T-cell (primary cell): Measurements from ENCODE around the gene CLK1. TPM values are rescaled to one million over a fixed set of nuclear protein-coding genes. Genes with fewer than 3 reads are reported as not detected.

Source experiments
- ATAC-seq, 4 experiments: fragments of 200-7000 bp in 3 of 4; fragments of 150-1000 bp in 1 of 4; cut with Tn5 transposase; replicated peaks in 1 of 4; 1 replicate in 3 of 4; 2 replicates in 1 of 4; pipeline ENCODE4 v1.10.0; 2021; ENCODE audit warnings: moderate library complexity in 3 of 4, mild to moderate bottlenecking in 2 of 4, moderate number of reproducible peaks in 1 of 4
- CTCF ChIA-PET, 2 donors: fragments of 300-600 bp; sonication (Branson Sonifier 250); formaldehyde crosslinking; loops; one replicate each; lab custom pipeline; 2022; ENCODE audit warnings: antibody characterized with exemption in 2 of 2; lab: Charles Lee
- POLR2A ChIA-PET, 2 donors: fragments of 300-600 bp; sonication (Branson Sonifier 250); formaldehyde crosslinking; loops; one replicate each; lab custom pipeline; 2022; ENCODE audit warnings: antibody characterized with exemption in 2 of 2; lab: Charles Lee
- DNase-seq, 35 experiments: peaks; one replicate each; pipeline versions ENCODE4 v3.0.0 to v3.0.0-alpha.2; 2013 to 2023
- H3K27ac ChIP-seq: one replicate; pipeline ENCODE4 v1.5.1; 2013; ENCODE audit warnings: low read length
- H3K27me3 ChIP-seq, 2 experiments: replicated peaks in 1 of 2; 1 replicate in 1 of 2; 2 replicates in 1 of 2; pipeline versions ENCODE4 v1.6.1 to v1.7.0; 2013; ENCODE audit warnings: low read length in 1 of 2, mixed read lengths in 1 of 2; ENCODE audit not compliant: control insufficient read depth in 2 of 2, insufficient read depth in 2 of 2; ENCODE audit errors: extremely low read depth in 1 of 2
- H3K36me3 ChIP-seq, 2 donors: 1 replicate in 1 of 2; 2 replicates in 1 of 2; pipeline versions ENCODE4 v1.6.1 to v1.7.0; 2013; ENCODE audit warnings: low read length in 1 of 2; ENCODE audit not compliant: control insufficient read depth in 2 of 2, insufficient read depth in 1 of 2; ENCODE audit errors: extremely low read depth in 1 of 2
- H3K4me1 ChIP-seq, 2 experiments: 1 replicate in 1 of 2; 2 replicates in 1 of 2; pipeline versions ENCODE4 v1.6.1 to v1.7.0; 2013; ENCODE audit warnings: low read length in 2 of 2, mixed read lengths in 1 of 2; ENCODE audit not compliant: insufficient read depth in 2 of 2, control insufficient read depth in 1 of 2; ENCODE audit errors: extremely low read depth in 1 of 2
- H3K4me3 ChIP-seq, 2 donors: 1 replicate in 1 of 2; 2 replicates in 1 of 2; pipeline versions ENCODE4 v1.5.1 to v1.7.0; 2013; ENCODE audit warnings: mild to moderate bottlenecking in 2 of 2, low read length in 1 of 2, moderate library complexity in 1 of 2; ENCODE audit not compliant: control insufficient read depth in 1 of 2; ENCODE audit errors: extremely low read depth in 1 of 2
- H3K9me3 ChIP-seq: 2 replicates; pipeline ENCODE4 v1.7.0; 2013
- H3K27ac Mint-ChIP-seq, 2 donors: one replicate each; pipeline ENCODE4 v1.8.0; 2020 to 2021; ENCODE audit warnings: mild to moderate bottlenecking in 2 of 2, mixed read lengths in 2 of 2
- H3K27me3 Mint-ChIP-seq, 2 donors: one replicate each; pipeline ENCODE4 v1.8.0; 2021 to 2022; ENCODE audit warnings: mixed read lengths in 2 of 2
- H3K36me3 Mint-ChIP-seq: one replicate; pipeline ENCODE4 v1.8.0; 2021; ENCODE audit warnings: mixed read lengths
- H3K4me1 Mint-ChIP-seq, 3 donors: one replicate each; pipeline ENCODE4 v1.8.0; 2020 to 2022; ENCODE audit warnings: mixed read lengths in 3 of 3, mild to moderate bottlenecking in 1 of 3
- H3K4me3 Mint-ChIP-seq, 3 donors: one replicate each; pipeline ENCODE4 v1.8.0; 2020 to 2022; ENCODE audit warnings: mild to moderate bottlenecking in 3 of 3, mixed read lengths in 3 of 3, moderate library complexity in 3 of 3
- H3K9me3 Mint-ChIP-seq, 3 donors: one replicate each; pipeline ENCODE4 v1.8.0; 2020 to 2022; ENCODE audit warnings: mixed read lengths in 3 of 3
- WGBS: methylation state at CpG from one replicate; pipeline ENCODE4 v1.1.5; 2013; ENCODE audit warnings: missing lambda C conversion rate; ENCODE audit not compliant: insufficient coverage; 5-methylcytosine and 5-hydroxymethylcytosine counted together
- total RNA-seq, 35 experiments: library from RNA in 6 of 35; stranded (reverse) in 6 of 35; fragments of 120-200 nt in 1 of 35; gene quantifications; one replicate each; pipeline versions ENCODE4 v1.2.1 to v1.2.4 and lab custom pipeline; 2013 to 2026

The CLK1 gene
- total RNA-seq, 5 donors from 2014 or later (not counting 1 experiment from before 2014, with no cell fraction given), result 357 to 1,046 (median 384) TPM

DNA sequence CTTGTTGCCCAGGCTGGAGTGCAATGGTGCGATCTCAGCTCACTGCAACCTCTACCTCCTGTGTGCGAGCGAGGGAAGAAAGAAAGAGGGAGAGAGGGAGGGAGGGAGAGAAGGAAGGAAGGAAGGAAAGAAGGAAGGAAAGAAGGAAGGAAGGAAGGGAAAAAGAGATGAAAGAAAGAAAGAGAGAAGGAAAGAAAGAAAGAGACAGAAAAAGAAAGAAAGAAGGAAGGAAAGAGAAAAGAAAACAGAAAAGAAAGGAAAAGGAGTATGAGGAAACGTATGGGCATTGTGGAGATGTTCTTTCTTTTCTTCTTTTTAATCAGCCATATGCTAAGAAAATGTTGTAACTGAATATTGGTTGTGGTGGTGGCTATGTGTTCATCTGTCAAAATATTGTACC, 16.5 kb downstream of the CLK1 start:
- no peaks in the 10 kb centered on the region for H3K9me3 Mint-ChIP-seq
- H3K4me1 ChIP-seq, result no peaks in the 10 kb centered on the region
- H3K27me3 Mint-ChIP-seq, result no peaks in the 10 kb centered on the region
- H3K36me3 Mint-ChIP-seq, result peaks cover 25% of the 10 kb centered on the region
- DNase-seq (no peak), ATAC-seq (no peak)
- no peaks in the 10 kb centered on the region for H3K27me3 ChIP-seq
- H3K27ac Mint-ChIP-seq, result no peak overlapping the region
- ChIA-PET CTCF (interaction anchor here in 1 of 2 donors (0.5 kb wide), 1 partner anchor 795 kb away, joined by 6 read pairs; the partner anchor contains the start of gene TMEM237), POLR2A (interaction anchor here (0.6 to 2.8 kb wide), 7 partner anchors 11 to 422 kb away, joined by 3 to 23 read pairs (median 5); partner anchors contain the start of gene CLK1 (in 2 of the 2))
- H3K9me3 ChIP-seq, result no peaks in the 10 kb centered on the region
- no peak overlapping the region for H3K4me3 Mint-ChIP-seq
- H3K4me3 ChIP-seq, result no peak overlapping the region
- H3K27ac ChIP-seq, result no peak overlapping the region
- H3K36me3 ChIP-seq, result peaks cover 8 to 25% of the 10 kb centered on the region in 2 donors
- WGBS, result 100% methylated on average over 2 of the region's 4 CpGs
- peaks cover 4 to 18% (median 7%) of the 10 kb centered on the region in 3 donors for H3K4me1 Mint-ChIP-seq

DNA sequence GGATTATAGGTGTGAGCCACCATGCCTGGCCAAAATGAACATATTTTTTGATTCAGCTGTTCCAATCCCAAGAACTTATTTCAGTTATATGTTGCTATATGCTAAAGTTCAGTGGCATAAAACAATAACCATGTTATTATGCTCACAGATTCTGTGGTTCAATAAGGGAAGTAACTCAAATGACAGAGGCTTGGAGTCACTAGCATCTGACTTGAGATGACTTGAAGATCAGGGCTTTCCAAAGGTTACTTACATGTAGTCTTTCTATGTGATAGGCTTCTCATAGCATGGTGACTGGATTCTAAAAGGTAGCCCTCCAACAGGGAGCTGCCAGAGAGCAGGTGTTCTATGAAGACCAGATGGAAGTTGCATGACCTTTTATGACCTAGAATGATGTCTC, 17.2 kb downstream of the CLK1 start:
- POLR2A ChIA-PET, result interaction anchor here in 1 of 2 donors (1.8 kb wide), 1 partner anchor 17 kb away, joined by 6 read pairs; the partner anchor contains the start of gene CLK1
- DNase-seq (no peak), ATAC-seq (peak in 1 of 4 experiments; percentile 3)
- Mint-ChIP-seq H3K4me1 (peaks cover under 1 to 11% (median under 1%) of the 10 kb centered on the region in 3 donors), H3K9me3 (no peaks in the 10 kb centered on the region), H3K36me3 (peaks cover 19% of the 10 kb centered on the region), H3K4me3 (no peak overlapping the region), H3K27me3 (no peaks in the 10 kb centered on the region), H3K27ac (no peak overlapping the region)
- no peaks in the 10 kb centered on the region for H3K9me3 ChIP-seq
- H3K4me1 ChIP-seq, result no peaks in the 10 kb centered on the region
- no peak overlapping the region for H3K4me3 ChIP-seq
- CTCF ChIA-PET, result no interaction called here
- H3K36me3 ChIP-seq, result peaks cover 8 to 19% of the 10 kb centered on the region in 2 donors
- H3K27ac ChIP-seq, result no peak overlapping the region
- H3K27me3 ChIP-seq, result no peaks in the 10 kb centered on the region

DNA sequence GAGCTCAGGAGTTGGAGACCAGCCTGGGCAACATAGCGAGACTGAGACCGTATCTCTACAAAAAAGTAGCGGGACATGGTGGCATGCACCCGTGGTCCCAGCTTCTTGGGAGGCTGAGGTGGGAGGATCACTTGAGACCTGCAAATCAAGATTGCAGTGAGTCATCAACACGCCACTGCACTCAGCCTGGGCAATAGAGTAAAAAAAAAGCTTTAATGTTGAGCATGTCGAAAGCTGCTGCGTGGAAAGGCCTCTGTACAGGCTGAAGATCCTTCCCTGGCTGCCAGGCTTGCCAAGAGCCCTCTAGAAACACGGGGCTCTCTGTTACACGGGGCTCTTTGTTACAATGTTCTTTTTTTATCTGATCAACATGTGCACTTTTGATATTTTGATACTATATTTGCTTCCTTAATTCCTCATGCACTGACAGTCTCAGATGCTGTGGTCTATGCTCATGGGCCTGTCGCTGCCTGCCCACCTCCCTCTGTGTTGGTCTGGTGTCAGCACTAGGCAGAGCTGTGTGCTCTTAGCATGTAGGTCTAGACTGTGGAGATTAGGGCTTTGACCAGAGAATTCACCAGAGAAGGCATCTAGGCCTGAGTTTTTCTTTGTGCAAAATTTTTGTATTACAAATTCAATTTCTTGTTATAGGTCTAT, 18.7 kb downstream of the CLK1 start:
- peaks cover 0 to 4% of the 10 kb centered on the region in 2 donors for H3K36me3 ChIP-seq
- no peak overlapping the region for H3K4me3 Mint-ChIP-seq
- no peaks in the 10 kb centered on the region for H3K4me1 ChIP-seq
- H3K27ac ChIP-seq, result no peak overlapping the region
- no peaks in the 10 kb centered on the region for H3K27me3 Mint-ChIP-seq
- DNase-seq, result no peak
- H3K27me3 ChIP-seq, result no peaks in the 10 kb centered on the region
- peaks cover 6% of the 10 kb centered on the region for H3K36me3 Mint-ChIP-seq
- H3K27ac Mint-ChIP-seq, result no peak overlapping the region
- H3K4me1 Mint-ChIP-seq, result peaks cover 0 to 10% (median 0%) of the 10 kb centered on the region in 3 donors
- ChIA-PET POLR2A (interaction anchor here in 1 of 2 donors (0.5 kb wide), 1 partner anchor 10 kb away, joined by 4 read pairs; no protein-coding TSS in a partner anchor), CTCF (no interaction called here)
- peak in 1 of 4 experiments; percentile 24 for ATAC-seq
- WGBS, result 100% methylated on average over 7 of the region's 10 CpGs
- no peaks in the 10 kb centered on the region for H3K9me3 Mint-ChIP-seq
- H3K4me3 ChIP-seq, result no peak overlapping the region
- no peaks in the 10 kb centered on the region for H3K9me3 ChIP-seq

DNA sequence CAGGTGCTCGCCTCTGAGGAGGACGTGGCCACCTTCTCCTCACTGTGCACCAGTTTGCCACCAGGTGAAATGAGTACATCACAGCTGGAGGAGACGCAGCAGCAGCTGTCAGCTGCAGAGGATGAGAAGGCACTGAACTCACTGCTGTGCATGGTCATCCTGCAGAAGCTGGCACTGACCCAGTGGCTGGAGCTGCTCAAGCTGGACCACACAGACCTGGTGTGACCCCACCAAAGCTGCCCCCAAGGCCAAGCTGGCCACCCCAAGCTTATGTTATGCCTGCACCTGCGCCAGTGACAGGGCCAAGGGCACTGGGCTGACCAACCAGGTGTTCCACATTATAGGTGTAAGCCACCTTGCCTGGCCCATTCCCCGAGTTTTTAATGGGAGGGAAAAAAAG, 19.3 kb downstream of the CLK1 start:
- Mint-ChIP-seq H3K9me3 (no peaks in the 10 kb centered on the region), H3K27me3 (no peaks in the 10 kb centered on the region), H3K4me3 (no peak overlapping the region), H3K36me3 (peaks cover under 1% of the 10 kb centered on the region), H3K27ac (no peak overlapping the region), H3K4me1 (peaks cover 0 to 10% (median 0%) of the 10 kb centered on the region in 3 donors)
- H3K27me3 ChIP-seq, result no peaks in the 10 kb centered on the region
- ChIA-PET POLR2A (interaction anchor here (0.5 to 0.7 kb wide), 3 partner anchors 10 to 30 kb away, joined by 3 to 6 read pairs (median 4); no protein-coding TSS in a partner anchor), CTCF (no interaction called here)
- no peaks in the 10 kb centered on the region for H3K4me1 ChIP-seq
- H3K27ac ChIP-seq, result no peak overlapping the region
- no peak for DNase-seq
- peak in 1 of 4 experiments; percentile 11 for ATAC-seq
- 78% methylated on average over 5 of the region's 5 CpGs for WGBS
- no peaks in the 10 kb centered on the region for H3K36me3 ChIP-seq
- no peaks in the 10 kb centered on the region for H3K9me3 ChIP-seq
- no peak overlapping the region for H3K4me3 ChIP-seq

DNA sequence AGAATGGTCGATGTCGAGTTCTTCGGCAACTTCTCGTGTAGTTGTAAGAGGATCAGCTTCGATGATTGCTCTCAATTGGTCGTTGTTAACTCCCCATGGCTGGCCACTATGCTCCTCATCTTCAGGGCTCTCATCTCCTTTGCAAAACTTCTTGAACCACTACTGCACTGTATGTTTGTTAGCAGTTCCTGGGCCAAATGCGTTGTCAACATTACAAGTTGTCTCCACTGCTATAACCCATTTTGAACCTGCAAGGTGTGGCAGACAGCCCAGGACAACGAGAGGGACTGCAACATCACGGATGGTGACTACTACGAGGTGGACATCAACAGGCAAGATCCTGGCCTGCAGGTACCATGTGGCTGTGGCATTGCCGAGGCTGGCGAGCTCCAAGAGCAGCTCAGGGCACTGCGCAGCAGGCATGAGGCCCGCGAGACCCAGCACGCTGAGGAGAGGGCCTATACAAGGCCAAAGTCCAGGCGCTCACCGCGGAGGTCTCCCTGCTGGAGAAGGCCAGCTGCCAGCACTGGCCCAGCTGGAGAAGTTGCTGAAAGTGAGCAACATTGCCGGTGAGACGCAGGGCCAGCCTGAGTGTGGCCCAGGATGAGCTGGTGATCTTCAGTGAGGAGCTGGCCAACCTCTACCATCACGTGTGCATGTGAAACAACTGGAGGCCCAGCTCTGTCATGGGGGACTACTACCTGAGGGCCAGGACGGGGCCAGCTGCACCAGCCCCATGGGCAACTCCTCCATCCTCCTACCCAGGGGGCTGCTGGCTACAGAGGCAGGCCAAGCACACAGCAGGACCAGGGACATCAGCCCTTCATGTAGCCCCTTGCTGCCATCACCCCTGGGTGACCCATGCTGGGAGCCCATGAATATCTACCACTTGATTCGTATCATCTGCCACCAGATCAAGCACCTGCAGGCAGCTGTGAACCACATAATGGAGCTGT, 20.2 kb downstream of the CLK1 start:
- peak in 1 of 4 experiments; percentile 13 for ATAC-seq
- POLR2A ChIA-PET, result interaction anchor here (0.7 to 1.5 kb wide), 4 partner anchors 9 to 29 kb away, joined by 3 to 6 read pairs (median 4); no protein-coding TSS in a partner anchor
- Histone ChIP-seq H3K27ac (no peak overlapping the region), H3K36me3 (no peaks in the 10 kb centered on the region), H3K9me3 (no peaks in the 10 kb centered on the region), H3K4me1 (no peaks in the 10 kb centered on the region), H3K4me3 (no peak overlapping the region), H3K27me3 (no peaks in the 10 kb centered on the region)
- H3K4me3 Mint-ChIP-seq, result no peak overlapping the region
- H3K9me3 Mint-ChIP-seq, result no peaks in the 10 kb centered on the region
- no peaks in the 10 kb centered on the region for H3K36me3 Mint-ChIP-seq
- peaks cover 0 to 10% (median 0%) of the 10 kb centered on the region in 3 donors for H3K4me1 Mint-ChIP-seq
- WGBS, result 87% methylated on average over 22 of the region's 24 CpGs
- no peak for DNase-seq
- CTCF ChIA-PET, result no interaction called here
- no peak overlapping the region for H3K27ac Mint-ChIP-seq
- H3K27me3 Mint-ChIP-seq, result no peaks in the 10 kb centered on the region

DNA sequence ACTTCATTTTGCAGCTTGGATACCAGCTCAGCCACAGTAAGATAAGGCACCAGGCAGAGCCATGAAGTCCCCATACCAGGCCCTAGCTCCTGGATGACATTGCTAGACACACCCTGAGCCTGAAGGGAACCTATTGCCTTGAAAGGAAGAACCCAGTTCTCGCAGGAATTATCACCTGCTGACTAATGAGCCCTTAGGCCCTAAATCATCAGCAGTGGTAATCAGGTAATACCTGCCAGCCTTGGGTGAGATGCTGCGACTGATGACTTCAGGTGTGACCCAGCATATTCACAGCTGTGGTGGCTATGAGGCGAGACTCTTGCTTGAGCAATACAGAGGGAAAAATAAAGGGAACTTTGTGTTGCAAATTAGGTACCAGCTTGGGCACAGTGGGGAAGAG, 24.9 kb downstream of the CLK1 start:
- H3K27ac Mint-ChIP-seq, result no peak overlapping the region
- DNase-seq, result no peak
- peaks cover 7% of the 10 kb centered on the region for H3K36me3 Mint-ChIP-seq
- H3K4me3 Mint-ChIP-seq, result no peak overlapping the region
- no peaks in the 10 kb centered on the region for H3K4me1 Mint-ChIP-seq
- Histone ChIP-seq H3K9me3 (no peaks in the 10 kb centered on the region), H3K27ac (no peak overlapping the region), H3K4me3 (no peak overlapping the region), H3K4me1 (no peaks in the 10 kb centered on the region), H3K27me3 (no peaks in the 10 kb centered on the region), H3K36me3 (no peaks in the 10 kb centered on the region)
- no peaks in the 10 kb centered on the region for H3K27me3 Mint-ChIP-seq
- peaks cover 0 to 9% (median 3%) of the 10 kb centered on the region in 3 donors for H3K9me3 Mint-ChIP-seq
- CTCF ChIA-PET, result interaction anchor here in 1 of 2 donors (0.5 kb wide), 1 partner anchor 130 kb away, joined by 3 read pairs; no protein-coding TSS in a partner anchor
- peak in 1 of 4 experiments; percentile 2 for ATAC-seq
- POLR2A ChIA-PET, result no interaction called here
- WGBS, result 94% methylated on average over 3 of the region's 3 CpGs
